HG03565 (cell line): Measurements from ENCODE around the gene LRRC8A.
"Not testable (repeated sequence)": the region's sequence is repeated elsewhere in the genome, so short reads cannot be mapped to it uniquely, and the experiment has no call there.

Source experiments
- ATAC-seq: cut with Tn5 transposase; IDR thresholded peaks from one replicate; pipeline ENCODE4 v1.9.1; 2021; ENCODE audit warnings: mild to moderate bottlenecking, moderate library complexity; ENCODE audit not compliant: unreplicated experiment

The LRRC8A gene

DNA sequence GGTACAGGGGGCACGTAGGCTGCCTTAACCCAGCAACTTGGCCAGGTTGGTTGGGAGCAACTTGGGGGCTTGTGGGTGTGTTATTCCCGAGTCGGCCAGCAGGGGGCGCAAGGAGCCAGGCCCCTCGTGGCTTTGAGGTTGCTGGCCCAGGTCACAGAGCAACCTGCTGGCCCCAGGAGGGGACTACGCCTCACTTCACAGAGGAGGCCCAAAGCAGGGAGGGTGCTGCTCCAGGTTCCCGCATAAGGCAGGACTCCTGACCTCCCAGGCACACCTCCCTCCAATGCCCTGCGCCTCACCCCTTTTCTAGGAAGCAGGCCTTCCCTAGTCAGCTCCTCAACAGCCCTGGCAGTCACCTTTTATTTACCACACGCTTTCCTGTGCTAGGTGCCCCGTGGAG lies 18.3 kb upstream of the LRRC8A start:
- ATAC-seq = no peak

- no peak for ATAC-seq
Measured at GRCh38 chr9:128870128-128870940, 11.6 kb upstream of the LRRC8A start.

DNA sequence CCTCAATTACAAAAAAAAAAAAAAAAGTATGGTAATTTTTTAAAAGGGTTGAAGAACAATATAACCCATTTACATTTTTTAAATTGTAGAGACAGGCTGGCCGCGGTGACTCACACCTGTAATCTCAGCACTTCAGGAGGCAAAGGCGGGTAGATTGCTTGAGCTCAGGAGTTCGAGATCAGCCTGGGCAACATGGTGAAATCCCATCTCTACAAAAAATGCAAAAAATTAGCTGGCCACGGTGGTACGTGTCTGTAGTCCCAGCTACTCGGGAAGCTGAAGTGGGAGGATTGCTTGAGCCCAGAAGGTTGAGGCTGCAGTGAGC lies 11.0 kb upstream of the LRRC8A start:
- ATAC-seq = not testable (repeated sequence)

DNA sequence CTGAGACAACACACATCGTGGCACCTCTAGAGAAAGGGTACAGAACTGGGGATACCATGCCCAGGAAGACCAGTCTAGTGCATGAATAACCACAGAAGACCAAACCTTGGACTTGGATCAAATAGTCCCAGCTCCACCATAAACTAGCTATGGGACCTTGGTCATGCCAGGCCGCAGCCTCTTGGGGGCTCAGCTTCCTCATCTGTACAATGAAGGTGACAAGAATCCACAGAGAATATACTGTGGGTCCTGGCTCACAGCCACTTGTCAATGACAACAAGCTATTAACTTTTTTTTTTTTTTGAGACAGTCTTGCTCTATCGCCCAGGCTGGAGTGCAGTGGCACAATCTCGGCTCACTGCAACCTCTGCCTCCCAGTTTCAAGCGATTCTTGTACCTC lies 4.1 kb upstream of the LRRC8A start:
- ATAC-seq = no peak

DNA sequence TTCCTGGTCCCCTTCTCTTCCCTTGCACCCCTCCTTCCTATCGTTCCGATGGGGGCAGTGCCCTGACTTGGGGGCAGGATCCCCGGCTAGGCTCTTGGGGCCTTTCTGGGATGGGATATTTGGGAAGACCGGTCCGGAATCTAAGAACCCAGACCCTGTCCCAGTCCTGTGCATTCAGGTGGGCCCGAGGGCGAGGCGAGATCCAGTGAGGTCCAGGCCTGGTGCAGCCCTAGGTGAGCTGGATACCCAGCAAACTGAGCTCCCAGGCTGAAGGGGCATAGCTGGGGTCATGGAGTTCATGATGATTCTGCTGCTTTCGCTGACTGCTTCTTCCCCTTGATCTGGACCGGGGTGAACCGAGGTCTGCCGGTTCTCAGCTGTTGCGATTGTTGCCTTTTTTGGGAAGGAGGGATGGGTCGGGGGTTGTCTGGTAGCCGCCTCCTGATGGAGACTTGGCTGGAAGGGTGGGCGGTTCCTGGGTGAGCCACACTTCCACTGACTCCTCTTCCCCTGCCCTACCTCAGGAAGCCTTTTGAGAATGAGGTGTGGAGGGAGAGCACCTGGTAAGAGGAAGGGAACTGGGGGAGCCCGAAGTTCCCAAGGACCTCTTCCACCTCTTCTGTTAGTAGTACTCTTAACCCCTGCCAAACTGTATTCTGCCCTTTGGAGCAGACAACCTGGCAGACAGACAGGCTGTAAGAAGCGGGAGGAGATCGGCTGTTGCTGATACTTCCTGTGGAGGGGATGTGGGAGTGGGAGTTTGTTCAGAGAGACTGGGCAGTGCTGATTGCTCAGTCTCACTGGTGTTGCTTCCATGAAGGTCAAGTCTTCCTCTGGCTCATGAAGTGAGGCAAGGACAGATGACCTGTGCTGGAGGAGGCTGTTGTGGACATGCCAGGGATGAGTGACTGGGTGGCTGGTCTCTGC lies 1.0 kb downstream of the LRRC8A start:
- no peak for ATAC-seq

DNA sequence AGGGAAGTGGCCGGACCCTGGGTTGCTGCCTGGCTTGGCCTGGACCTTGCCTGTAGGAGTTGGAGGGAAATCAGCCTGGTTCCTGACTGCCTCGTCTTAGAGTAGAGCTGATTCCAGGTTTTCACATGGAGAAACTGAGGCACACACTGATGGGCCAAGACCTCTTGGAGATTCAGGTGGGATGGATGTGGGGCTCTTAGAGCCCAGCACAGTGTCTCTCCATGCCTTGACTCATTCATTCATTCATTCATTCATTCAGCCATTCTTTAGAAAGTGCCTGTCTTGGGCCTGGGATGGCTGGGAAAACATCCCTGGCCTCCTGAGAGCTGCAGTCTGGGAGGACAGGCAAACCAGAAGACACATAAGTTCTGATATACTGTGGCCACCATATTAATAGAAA lies 2.2 kb downstream of the LRRC8A start:
- no peak for ATAC-seq

- ATAC-seq = no peak
Measured at GRCh38 chr9:128885376-128885775, 3.4 kb downstream of the LRRC8A start.

- ATAC-seq = no peak
Measured at GRCh38 chr9:128885798-128886197, 3.9 kb downstream of the LRRC8A start.

GRCh38 chr9:128886211-128886891 lies 4.4 kb downstream of the LRRC8A start:
- ATAC-seq = no peak

DNA sequence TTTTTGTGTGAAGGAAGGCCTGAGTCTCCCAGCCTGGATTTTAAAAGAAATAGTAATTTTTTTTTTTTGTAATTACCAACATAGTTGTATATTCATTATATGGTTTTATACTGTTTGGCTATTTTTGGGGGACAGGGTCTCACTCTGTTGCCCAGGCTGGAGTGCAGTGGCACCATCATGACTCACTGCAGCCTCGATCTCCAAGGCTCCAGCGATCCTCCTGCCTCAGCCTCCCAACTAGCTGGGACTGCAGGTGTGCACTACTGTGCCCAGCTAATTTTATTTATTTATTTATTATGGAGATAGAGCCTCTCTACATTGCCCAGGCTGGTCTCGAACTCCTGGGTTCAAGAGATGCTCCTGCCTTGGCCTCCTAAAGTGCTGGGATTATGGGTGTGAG lies 5.1 kb downstream of the LRRC8A start:
- ATAC-seq = no peak

GRCh38 chr9:128887914-128888350 lies 6.0 kb downstream of the LRRC8A start:
- ATAC-seq = no peak

DNA sequence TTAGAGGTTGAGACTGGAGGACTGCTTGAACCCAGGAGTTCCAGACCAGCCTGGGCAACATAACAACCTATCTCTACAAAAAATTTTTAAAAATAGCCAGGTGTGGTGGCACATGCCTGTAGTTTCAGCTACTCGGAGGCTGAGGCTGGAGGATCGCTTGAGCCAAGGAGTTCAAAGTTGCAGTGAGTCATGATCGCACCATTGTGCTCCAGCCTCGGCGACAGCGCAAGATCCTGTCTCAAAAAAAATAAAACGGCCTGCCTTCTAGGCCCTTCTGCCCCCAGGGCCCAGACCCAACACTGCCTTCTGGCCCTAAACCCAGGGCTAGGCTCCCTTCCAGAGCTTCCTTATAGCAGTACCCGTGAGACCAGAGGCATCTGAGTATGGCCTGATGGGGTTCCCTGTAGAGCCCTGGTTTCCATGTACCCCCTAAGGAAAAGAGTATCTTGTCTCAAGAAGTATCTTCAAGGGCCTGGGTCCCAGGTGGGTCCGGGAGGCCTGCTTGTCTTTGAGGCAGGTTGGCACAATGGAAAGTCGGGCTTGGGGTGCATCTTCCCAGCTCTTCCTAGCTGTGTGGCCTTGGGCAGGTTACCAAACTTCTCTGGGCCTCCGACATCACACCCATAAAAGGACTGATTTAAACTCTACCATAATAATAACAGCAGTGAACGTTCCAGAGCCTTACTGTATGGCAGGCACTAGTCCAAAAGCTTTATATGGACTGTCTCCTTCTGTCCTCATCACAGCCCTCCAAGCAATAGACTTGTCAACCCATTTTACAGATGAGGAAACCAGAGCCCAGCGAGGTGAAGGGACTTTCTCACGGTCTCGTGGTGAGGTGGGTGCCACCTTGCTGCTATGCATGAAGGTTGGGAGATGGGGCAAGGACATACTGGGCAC lies 9.6 kb downstream of the LRRC8A start:
- no peak for ATAC-seq

GRCh38 chr9:128892221-128892921 lies 10.4 kb downstream of the LRRC8A start:
- ATAC-seq = no peak

DNA sequence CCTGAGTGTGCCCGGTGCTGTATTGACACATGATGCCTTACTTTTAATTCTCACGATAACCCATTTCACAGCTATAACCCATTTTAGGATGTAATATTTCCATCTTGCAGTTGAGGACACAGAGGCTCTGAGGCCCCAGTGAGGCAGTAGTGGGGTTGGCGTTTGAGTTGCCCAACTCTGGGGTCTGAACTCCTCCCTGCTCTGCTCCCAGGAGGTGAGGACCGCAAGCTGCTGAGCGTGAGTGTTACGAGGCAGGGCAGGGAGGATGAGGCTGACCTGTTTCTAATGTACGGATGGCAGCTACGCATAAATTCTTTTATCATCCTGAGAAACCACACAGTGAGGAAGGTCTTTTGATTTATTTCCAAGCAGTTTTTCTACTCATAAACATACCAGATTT lies 11.4 kb downstream of the LRRC8A start:
- ATAC-seq = no peak

GRCh38 chr9:128894764-128895163 lies 12.8 kb downstream of the LRRC8A start:
- ATAC-seq = no peak

DNA sequence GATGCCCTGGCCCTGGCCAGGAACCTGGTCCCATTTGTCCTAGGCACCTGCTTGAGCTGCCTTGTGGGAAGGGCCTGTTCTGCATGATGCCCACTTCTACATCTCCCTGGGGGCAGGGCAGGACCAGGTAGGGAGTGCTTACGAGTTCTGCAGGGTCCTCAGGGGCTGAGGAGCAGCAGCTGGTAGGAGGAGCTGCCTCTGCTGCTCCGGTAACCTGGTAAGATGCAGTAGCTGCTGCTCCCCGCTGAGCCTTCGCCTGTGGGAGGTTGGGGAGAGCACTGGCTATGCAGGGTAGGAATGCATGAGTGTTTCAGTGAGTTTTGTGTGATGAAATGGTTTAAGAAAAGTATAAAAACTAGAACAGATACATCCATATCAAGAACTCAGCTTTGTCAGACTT lies 13.6 kb downstream of the LRRC8A start:
- no peak for ATAC-seq

DNA sequence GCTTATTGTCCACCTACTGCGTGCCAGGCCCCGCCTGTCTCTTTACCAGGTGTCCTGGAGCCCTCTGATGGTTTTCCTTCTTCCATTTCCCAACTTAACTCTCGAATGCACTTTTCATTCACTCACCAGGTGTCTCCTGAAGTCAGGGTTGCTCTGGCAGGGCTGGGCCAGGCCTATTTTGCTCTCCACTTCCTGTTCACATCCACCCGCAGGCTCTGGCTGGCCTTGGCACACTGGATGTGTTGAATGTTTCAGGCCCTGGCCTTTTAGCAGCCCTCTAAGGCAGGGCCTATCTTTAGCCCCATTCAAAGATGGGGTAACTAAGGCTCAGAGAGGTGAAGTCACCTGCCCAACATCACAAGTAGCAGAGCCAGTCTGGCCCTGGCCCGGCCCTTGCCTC lies 16.4 kb downstream of the LRRC8A start:
- no peak for ATAC-seq

GRCh38 chr9:128898845-128899565 lies 17.1 kb downstream of the LRRC8A start:
- no peak for ATAC-seq
